CMK (cell line): ENCODE data around the gene HLA-F.

Source experiments
- DNase-seq: peaks from one replicate; pipeline ENCODE4 v3.0.0-alpha.2; 2010; ENCODE audit warnings: low read depth

The HLA-F gene

DNA sequence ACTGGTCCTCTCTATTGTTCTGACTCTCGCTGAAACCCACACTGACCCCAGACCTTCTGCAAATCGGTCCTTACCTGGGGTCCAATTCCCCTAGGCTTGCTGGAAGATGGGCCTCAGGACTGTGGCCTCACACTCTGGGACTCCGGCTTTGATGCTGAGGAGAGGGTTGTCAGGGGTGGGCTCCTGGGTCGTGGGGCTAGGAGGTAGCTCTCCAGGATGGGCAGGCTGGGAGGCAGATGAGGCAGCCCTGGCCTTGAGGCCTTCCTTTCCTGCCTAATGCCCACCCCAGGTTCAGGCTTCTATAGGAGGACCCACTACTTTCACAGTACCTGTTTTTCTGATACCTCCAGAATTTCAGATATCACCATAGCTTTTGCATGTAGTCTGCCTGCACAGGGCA is 21.4 kb downstream of the HLA-F start:
- DNase-seq = no peak

DNA sequence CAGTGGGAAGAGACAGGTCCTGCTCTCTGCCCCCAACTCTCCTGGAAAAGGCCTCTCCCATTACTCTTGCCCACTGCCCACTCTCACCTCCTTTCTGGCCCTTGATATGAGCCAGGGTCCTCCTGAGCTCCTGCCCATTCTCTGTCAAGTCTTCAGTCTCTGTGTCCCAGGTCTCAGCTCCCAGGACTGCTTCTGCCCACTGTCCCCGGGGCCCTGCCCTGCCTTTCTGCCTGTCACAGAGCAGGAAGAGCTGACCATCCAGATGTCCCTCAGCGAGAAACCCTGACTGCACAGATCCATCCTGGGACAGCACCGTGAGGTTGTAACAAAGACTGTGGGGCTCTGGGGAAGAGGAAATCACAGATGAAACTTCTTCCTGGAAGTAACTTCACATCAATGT is 22.2 kb downstream of the HLA-F start:
- no peak for DNase-seq

DNA sequence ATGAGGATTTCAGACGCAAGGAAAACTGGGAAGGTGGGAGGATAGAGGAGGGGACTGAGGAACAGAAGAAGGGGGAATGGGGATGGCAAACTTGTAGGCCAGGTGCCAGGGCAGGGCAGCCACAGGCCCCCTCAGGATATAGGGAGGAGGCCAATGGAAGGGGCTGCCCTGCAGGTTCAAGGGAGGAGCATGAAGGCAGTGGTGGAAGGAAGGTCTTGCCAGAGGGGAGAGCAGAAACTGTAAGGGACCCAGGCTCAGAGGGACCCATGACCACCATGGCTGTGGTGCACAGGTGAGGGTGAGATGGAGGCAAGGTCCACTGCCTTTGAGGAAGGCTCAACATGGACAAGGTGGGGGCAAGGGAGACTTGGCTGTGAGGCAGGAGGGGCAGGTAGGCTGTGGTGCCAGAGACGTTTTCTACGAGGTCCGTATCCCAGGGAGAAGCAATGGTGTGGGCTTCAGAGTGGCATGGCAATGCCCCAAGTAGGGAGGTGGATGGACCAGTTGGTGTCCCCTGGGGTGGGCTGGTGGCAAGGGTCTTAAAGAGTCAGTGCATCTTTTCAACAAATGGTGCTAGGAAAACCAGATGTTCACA is 22.7 kb downstream of the HLA-F start:
- no peak for DNase-seq

DNA sequence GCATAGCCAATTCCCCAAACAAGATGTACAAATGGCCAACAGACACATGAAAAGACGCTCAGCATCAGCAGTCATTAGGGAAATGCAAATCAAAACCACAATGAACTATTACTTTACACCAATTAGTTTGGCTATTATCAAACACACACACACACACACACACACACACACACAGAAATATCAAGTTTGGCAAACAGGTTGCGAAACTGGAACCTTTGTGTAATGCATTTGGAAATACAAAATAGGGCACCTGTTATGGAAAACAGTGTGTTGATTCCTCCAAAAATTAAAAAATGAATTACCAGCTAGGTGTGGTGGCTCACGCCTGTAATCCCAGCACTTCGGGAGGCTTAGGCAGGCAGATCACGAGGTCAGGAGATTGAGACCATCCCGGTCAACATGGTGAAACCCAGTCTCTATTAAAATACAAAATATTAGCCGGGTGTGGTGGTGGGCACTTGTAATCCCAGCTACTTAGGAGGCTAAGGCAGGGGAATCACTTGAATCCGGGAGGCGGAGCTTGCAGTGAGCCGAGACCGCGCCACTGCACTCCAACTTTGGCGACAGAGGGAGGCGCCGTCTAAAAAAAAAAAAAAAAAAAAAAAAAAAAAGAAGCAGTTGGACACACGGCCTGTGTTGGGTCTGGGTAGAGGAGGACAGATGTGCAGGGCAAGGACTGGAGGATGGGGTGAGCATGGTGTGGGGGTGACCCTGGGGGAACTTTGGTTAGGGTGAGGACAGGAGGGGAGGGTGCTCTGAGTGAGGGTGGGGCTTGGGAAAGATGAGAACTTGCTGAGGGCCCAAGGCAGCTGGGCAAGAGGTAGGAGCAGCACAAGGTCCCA is 23.8 kb downstream of the HLA-F start:
- DNase-seq = no peak

DNA sequence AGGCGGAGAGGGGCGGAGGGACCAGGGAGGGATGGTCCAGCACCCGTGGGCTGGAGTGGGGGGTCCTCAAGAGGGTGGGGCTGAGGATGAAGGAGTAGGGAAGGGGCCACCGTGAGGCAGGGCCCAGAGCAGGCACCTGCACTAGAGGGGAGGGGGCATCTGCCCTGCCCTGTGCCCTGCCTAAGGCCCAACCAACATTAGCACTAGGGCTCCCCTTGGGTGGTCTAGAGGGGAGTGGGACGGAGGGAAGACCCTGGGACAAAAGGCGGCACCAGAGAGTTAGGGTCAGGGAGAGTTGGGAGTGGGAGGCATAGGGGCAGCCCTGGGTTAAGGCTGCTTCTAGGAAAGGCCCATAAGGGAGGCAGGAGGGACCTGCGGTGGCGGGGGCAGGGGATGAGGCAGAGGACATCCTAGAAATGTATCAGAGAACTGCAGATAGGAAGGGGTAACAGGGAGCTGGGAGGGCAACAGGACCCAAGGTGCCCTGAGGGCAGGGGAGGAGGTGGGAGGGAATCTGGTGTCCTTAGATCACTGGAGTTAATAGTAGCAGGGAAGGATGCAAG is 24.5 kb downstream of the HLA-F start:
- no peak for DNase-seq

DNA sequence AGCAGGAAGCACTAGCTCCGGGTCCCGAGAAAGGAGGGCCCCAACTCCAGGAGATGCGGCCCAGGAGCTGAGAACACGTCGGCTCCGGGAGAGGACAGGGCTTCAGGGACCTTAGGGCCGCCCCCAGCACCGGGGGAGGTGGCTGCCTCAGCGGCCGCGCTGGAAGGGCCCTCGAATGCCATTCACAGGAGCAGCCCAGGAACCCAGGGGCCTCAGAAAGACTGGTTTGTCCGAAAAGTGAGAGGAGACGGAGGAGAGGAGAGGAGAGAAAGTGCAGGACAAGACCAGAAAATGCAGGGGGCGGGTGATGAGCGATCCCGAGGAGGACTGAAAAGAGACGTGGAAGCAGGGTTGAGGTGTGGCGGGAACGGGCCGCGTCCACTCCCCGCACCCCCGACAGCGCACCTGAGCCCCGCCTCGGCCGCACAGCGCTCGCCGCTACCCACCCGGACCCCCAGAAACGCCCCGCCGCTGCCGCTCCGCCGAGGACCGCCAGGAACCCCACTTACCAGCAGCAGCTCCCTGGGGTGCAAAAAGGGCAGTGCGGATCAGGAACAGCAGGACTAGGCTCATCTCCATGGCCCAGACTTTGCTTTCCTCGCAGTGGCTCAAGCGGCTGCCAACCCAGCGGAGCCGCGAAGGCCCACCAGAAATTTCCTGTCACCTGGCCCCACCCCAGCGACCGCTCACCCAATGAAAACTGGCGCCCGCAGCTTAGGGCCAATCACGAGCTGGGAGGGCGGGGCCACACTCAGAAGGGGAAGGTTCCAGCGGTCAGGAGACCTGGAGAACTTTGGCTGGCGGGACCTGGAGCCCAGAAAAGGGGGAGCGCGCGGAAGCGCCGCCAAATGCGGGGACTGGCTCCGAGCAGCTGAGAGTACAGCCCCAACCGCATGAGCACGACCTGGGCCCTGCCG is 25.4 kb downstream of the HLA-F start:
- DNase-seq = peak; percentile 67

DNA sequence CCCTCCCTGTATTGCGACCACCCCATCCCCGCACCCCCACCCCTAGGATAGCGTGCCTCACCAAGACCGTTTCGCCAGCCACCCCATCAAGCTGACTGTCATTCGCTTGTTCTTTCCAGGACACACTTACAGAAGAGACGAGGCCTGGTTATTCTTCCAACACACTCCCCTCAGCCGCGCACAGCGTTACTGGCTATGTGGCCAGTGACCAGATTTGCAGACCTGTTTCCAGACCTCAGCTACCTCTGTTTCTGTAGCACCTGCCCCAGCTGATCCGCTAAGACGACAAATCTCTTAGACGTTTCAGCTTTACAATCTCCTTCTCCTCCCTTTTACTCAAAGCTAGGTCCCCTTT is 26.1 kb downstream of the HLA-F start:
- DNase-seq = no peak

DNA sequence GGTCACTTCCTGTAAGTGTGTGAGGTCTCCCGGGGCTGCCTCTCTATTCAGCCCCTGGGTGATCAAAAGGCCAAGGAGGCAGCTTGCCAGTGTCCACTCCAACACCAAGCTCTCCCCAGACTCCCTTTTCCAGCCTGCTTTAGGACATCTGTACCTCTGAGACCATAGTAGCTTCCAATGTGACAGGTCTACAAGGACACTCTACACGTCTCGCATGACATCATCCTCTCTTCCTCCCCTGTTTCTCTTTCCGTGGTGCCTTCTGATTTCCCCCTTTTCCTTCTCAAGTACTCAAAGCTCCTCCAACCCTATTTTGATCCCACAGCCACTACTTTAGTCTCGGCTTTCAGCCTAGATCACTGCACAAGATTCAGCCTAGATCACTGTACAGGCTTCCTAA is 26.4 kb downstream of the HLA-F start:
- no peak for DNase-seq

DNA sequence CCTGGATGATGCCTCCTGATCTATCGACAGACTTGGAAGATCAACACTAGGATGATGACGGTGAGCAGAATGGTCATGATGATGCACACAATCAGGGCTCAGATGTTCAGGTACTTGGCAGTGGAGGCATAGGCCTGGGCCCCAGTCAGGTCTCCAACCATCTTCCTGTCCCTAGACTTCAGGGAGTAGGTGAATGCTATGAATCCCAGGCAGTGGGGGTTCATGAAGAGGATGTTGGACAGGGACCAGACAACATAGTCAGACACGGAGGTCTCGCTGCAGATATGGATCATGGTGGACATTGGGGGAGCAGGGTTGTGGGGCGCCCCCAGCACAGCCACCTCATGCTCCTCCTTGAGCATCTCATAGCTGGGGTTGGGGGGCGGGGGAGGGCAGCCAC is 27.5 kb downstream of the HLA-F start:
- no peak for DNase-seq

DNA sequence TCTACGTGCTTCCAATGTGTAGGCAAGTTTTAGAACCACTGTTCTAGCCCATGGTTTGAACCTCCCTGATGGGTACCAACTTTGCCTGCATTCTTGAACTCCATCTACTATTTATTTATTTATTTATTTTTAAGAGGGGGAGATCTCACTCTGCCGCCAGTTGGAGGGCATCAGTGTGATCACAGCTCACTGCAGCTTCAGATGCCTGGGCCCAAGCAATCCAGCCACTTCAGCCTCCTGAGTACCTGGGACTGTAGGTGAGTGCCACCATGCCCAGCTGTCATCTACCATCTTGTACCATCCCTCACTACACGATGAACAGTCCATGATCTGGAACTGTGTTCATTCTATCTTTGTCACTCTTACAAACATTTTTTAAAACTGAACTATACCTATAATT is 28.2 kb downstream of the HLA-F start:
- no peak for DNase-seq

DNA sequence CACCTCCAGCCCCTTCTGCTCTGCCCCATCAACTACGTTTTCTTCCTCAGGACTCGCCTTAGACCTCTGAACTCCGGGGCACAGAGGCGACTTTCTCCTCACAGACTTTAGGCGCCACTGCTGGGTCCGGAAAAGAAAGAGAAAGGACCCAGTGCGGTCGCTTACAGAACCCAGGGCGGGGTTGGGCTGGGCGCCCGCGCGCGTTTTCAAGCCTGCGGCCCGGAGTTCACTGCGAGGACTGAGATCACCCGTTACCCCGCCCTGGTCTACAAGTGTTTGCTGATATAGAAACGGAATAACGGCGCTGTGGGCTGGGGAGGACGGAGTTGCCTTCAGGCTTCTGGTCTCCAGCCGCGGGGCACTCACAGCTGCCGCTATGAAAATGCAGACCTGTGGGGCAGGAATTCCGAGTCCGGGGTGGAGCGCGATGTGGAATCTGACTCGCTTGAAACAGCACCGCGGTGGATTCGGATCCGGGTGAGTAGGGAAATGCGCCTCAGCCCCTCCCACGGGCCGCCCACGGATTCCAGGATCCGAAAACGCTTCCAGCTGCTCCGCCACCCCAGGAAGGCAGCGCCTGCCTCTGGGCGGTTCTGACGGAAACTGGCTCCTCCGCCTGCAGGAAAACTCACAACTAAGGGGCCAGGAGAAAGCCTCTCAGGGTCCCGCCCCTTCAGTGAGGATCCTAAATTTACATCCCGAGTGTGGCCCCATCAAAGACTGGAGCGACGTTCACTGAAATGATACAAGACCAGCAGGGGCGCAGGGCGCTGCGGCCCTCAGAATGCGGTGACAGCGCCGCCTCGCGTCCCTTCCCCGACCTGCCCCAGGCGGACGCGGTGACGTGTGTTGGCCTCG is 29.4 kb downstream of the HLA-F start:
- DNase-seq = peak; percentile 72

DNA sequence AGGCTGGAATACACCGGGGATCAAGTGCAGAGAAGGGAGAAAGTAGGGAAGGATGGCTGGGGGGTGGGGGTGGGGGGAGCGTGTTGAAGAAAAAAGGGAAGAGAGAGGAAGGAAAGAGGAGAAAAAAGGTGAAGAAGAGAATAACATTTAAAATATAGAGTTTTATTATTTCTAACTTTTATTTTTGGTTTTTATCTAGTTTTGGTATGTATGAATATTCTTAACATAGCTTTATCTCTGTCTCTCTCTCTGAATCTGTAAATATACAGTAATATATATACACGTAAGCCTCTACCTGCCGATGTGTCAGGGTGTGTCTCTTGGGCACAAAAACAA is 30.0 kb downstream of the HLA-F start:
- DNase-seq = no peak

DNA sequence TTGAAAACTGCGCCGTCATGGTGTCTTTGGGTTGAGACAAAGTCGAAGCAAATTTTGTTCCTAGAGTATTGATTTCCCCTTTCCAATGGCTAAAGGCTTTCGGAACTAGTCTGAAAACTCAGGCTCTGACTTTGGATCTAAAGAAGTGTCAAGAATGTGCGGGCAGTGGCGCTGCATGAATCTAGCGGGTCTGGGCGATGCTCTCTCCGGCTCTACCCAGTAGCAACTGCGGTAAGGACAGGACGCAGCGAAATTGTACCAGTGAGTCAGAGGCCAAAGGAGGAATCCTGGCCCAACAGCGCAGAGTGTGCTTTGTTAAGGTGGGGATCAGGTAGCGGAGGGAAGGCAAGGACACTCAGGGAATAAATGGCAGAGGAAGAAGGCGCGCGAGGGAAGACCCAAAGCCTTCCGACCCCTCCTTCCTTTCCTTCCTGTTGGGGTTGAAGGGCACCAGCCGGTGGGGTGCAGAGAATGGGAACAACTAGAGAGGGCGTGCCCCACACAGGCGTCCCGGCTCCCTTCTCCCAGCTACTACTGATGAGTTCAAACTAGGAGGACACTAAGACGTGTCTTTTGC is 32.1 kb downstream of the HLA-F start:
- no peak for DNase-seq

DNA sequence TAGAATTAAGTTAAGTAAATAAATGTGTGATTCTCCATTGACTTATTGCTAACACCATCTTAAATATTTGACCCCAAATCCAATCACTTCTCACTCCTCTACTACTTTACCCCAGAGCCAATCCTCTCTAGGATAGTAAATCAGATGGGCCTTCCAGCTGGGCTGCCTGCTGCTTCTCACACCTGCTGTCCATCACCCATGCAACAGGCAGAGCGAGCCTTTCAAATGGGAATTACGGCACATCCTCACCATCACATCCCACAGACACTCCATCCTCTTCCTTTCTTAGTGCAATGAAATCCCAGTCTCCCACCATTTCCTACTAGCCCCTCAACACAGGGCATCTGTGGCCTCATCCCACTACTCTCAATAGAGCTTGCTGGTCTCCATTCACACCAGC is 34.0 kb downstream of the HLA-F start:
- no peak for DNase-seq

DNA sequence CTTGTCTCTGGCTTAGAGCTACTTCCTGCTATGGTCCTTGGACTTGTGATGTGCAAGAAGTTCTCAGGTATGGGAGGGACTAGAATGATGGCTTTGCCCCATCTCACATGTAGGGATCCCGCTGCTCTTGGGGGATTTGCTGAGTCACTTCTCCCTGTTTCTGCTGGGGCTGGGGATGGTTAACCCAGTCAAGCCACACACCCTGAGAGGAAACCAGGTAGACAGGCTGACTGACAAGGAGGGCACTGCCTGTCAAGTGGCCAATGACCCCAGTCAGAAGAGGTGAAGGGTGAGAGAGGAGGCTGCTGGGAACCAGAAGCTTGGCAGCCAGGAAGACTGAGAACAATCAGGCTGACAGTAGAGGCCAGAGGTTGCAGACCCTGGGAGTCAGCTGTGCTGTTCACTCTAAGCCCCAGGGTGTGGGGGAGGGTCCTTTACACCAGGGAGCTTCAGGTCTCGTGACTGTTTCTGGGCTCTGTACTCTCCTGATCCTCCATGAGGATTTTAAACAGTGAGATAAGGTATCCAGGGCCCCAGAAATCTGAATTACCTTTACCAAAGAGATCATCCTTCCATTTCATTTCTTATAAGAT is 34.6 kb downstream of the HLA-F start:
- DNase-seq = no peak

DNA sequence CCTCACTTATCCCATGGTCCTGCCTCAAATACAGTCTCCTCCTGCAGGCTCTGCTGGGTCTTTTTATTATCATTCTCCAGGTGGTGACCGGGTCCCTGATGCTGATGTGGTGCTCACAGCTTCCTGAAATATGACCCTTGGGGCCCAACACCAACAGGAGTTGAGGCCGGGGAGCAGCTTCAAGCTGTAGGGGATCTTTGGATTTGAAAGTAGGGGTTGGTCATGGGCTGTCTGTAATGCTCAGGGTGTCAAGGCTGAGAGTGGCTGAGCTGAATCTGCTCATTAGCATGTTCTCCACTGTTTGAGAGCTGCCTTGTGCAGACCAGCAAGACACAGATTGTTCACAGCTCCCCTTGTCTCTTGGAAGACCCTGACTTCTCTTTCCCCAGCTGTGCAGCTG is 35.5 kb downstream of the HLA-F start:
- no peak for DNase-seq

DNA sequence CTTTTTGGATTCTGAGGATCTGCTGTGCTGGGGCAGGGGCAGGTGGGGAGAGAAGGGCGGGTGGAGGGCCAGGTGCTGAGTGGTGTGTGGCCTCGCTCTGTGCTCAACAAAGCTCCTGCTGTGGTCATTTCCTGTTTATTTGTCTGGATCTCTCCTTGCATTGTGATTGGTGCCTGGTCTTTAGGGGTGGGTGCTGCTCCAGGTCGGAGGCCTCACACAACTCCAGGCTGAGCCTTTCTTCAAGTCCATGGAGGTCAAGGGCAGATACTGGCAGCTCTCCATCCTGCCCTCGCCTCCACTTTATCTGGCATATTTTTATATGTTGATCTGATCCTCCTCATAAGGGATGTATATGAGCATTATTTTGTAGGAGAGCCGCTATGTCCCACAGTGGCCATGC is 36.2 kb downstream of the HLA-F start:
- DNase-seq = no peak

DNA sequence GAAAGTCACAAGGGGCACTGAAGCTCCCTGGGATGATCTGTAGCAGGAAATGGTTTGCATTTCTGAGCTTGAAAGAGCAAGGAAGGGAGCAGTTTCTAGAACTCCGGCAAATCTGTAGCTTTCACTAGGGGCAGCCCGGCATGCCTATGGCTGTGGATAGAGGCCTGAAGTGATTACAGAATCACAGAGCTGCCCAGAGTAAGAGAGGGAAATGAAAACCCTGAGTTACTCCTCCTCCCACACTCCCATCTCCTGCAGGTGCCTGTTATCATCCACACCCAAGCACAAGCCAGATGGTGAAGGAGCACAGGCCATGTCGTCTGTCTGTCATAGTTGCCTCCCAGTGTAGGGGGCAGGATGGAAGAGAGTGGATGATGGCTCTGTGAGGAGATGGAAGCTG is 37.1 kb downstream of the HLA-F start:
- DNase-seq = no peak

DNA sequence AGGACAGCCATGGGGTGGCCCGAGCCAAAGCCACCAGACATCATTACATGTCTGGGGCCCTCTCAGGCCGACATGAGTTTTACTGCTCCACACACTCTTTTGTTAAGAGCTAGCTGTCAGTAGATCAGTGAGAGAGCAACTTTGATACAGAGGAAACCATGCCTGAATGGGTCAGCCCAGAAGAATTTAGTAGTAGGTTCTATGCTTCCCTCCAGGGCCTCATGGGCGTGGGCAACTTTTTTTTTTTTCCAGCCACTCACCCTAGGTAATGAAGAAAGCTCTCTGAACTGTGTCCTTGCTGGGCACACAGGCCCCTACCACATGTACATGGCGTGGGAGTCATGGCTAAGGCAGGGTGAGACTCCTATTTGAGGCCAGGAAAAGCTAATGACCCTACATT is 38.8 kb downstream of the HLA-F start:
- no peak for DNase-seq

DNA sequence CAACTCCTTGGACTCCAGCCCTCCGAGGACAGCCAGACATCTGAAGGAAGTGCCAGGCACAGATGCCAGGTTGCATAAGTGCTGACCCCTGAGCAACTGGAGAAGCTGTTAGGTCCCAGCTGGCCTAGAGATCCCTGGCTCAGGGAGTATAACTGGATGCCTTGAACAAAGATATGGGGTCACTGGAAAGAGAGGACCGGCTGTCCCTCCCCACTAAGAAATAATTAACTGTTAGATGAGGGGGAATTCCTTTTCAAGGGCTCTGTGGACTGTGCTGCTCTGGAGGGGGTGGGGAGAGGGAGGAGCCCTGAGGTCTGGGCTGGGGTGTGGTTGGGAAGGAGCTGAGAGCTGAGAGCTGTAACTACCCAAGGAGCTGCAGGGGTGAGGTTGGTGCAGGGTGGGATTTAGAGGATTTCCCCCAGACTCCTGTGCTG is 39.6 kb downstream of the HLA-F start:
- DNase-seq = no peak
